Gastroesophageal sphincter (tissue), 3 donors: ENCODE measurements around the gene LIMD2.

ENCODE experiments used
- EP300 ChIP-seq: sonication (generic); formaldehyde crosslinking; IDR thresholded peaks from one replicate; pipeline ENCODE4 v1.6.1; 2017; ENCODE audit warnings: antibody characterized with exemption, mild to moderate bottlenecking
- POLR2A ChIP-seq, 2 donors: fragments of 450-650 bp; IDR thresholded peaks; one replicate each; pipeline ENCODE4 v1.6.1; 2017; ENCODE audit warnings: antibody characterized with exemption in 2 of 2, mild to moderate bottlenecking in 2 of 2, moderate library complexity in 1 of 2
- POLR2AphosphoS5 ChIP-seq: sonication (generic); formaldehyde crosslinking; IDR thresholded peaks from one replicate; pipeline ENCODE4 v1.6.1; 2017; ENCODE audit warnings: antibody characterized with exemption
- TF ChIP-seq, protein P1 (sequence below), 4 experiments: fragments of 200-600 bp in 2 of 4; fragments of 450-650 bp in 2 of 4; sonication (generic) in 1 of 4; IDR thresholded peaks; one replicate each; pipeline ENCODE4 v1.5.1; 2017 to 2019; ENCODE audit warnings: antibody characterized with exemption in 4 of 4, mild to moderate bottlenecking in 2 of 4, moderate library complexity in 2 of 4

DNA sequence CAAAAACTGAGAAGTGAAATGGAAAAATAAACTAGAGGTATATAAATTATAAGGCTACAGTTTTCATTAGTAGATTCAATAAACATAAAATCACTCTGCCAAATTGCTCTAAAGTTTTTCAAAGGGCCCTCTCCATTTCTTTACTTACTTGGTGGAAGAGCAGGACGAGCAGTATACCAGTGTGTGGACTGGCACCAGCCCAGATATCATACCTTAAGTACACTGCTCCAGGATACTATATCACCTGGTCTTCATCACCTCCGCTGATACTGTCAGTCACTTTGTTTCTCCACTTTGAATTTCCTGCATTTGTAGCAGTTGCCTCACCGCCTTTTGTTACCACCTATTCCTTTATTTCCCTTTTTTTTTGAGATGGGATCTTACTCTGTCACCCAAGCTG is 40.1 kb downstream of the LIMD2 start:
- TF ChIP-seq, protein P1, sequence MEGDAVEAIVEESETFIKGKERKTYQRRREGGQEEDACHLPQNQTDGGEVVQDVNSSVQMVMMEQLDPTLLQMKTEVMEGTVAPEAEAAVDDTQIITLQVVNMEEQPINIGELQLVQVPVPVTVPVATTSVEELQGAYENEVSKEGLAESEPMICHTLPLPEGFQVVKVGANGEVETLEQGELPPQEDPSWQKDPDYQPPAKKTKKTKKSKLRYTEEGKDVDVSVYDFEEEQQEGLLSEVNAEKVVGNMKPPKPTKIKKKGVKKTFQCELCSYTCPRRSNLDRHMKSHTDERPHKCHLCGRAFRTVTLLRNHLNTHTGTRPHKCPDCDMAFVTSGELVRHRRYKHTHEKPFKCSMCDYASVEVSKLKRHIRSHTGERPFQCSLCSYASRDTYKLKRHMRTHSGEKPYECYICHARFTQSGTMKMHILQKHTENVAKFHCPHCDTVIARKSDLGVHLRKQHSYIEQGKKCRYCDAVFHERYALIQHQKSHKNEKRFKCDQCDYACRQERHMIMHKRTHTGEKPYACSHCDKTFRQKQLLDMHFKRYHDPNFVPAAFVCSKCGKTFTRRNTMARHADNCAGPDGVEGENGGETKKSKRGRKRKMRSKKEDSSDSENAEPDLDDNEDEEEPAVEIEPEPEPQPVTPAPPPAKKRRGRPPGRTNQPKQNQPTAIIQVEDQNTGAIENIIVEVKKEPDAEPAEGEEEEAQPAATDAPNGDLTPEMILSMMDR (IDR thresholded peaks at IDR 0.05): no peak
- TF ChIP-seq POLR2AphosphoS5 (no peak), POLR2A (IDR thresholded peaks at IDR 0.05) (no peak), EP300 (no peak)
